Lower leg skin (tissue), 3 donors: ENCODE measurements around the gene FBXW9.

Experiments
- POLR2A ChIP-seq, 2 donors: fragments of 450-650 bp; IDR thresholded peaks; one replicate each; pipeline ENCODE4 v1.6.1; 2016 to 2017; ENCODE audit warnings: antibody characterized with exemption in 2 of 2, mild to moderate bottlenecking in 1 of 2, moderate library complexity in 1 of 2
- TF ChIP-seq, protein P1 (sequence below), 3 donors: fragments of 450-650 bp; IDR thresholded peaks; one replicate each; pipeline ENCODE4 v1.5.1; 2016; ENCODE audit warnings: antibody characterized with exemption in 3 of 3, mild to moderate bottlenecking in 3 of 3, moderate library complexity in 2 of 3

GRCh38 chr19:12722566-12723380 is 26.3 kb upstream of the FBXW9 start:
- no peak for TF ChIP-seq POLR2A (IDR thresholded peaks at IDR 0.05)
- TF ChIP-seq, protein P1, sequence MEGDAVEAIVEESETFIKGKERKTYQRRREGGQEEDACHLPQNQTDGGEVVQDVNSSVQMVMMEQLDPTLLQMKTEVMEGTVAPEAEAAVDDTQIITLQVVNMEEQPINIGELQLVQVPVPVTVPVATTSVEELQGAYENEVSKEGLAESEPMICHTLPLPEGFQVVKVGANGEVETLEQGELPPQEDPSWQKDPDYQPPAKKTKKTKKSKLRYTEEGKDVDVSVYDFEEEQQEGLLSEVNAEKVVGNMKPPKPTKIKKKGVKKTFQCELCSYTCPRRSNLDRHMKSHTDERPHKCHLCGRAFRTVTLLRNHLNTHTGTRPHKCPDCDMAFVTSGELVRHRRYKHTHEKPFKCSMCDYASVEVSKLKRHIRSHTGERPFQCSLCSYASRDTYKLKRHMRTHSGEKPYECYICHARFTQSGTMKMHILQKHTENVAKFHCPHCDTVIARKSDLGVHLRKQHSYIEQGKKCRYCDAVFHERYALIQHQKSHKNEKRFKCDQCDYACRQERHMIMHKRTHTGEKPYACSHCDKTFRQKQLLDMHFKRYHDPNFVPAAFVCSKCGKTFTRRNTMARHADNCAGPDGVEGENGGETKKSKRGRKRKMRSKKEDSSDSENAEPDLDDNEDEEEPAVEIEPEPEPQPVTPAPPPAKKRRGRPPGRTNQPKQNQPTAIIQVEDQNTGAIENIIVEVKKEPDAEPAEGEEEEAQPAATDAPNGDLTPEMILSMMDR (IDR thresholded peaks at IDR 0.05): no peak
